Stimulated activated CD8-positive, alpha-beta memory T cell treated with anti-CD3 and anti-CD28 coated beads, Interleukin-15, amount 100 ng/mL, for 4 hours (primary cell): ENCODE measurements around the gene SLC39A10.
A peak's percentile ranks its signal among the peaks of the same experiment; 100 is the strongest.
"Not testable (repeated sequence)": the region's sequence is repeated elsewhere in the genome, so short reads cannot be mapped to it uniquely, and the experiment has no call there.

Experiments
- DNase-seq, 2 donors: peaks; one replicate each; pipeline ENCODE4 v3.0.0-alpha.2; 2020; ENCODE audit warnings: low read depth in 2 of 2

Gene SLC39A10

GRCh38 chr2:195644708-195645107 lies 12.3 kb upstream of the SLC39A10 start:
- DNase-seq, result not testable (repeated sequence)

GRCh38 chr2:195645413-195645812 lies 11.6 kb upstream of the SLC39A10 start:
- no peak for DNase-seq

- DNase-seq, result no peak
These were observed 10.6 kb upstream of the SLC39A10 start for GRCh38 chr2:195646424-195646823.

GRCh38 chr2:195647302-195647701 lies 9.7 kb upstream of the SLC39A10 start:
- no peak for DNase-seq

GRCh38 chr2:195648370-195648769 lies 8.7 kb upstream of the SLC39A10 start:
- not testable (repeated sequence) for DNase-seq

- no peak for DNase-seq
These were observed 8.2 kb upstream of the SLC39A10 start for GRCh38 chr2:195648787-195649186.

GRCh38 chr2:195649629-195650190 lies 7.3 kb upstream of the SLC39A10 start:
- DNase-seq, result no peak

- no peak for DNase-seq
These were observed 6.0 kb upstream of the SLC39A10 start for GRCh38 chr2:195651046-195651445.

GRCh38 chr2:195652911-195653310 lies 4.1 kb upstream of the SLC39A10 start:
- no peak for DNase-seq

GRCh38 chr2:195656161-195656858 lies 716 bp upstream of the SLC39A10 start:
- no peak for DNase-seq

GRCh38 chr2:195657634-195658540 lies 861 bp downstream of the SLC39A10 start:
- DNase-seq, result peak; percentile 41

- DNase-seq, result no peak
These were observed 1.5 kb downstream of the SLC39A10 start for GRCh38 chr2:195658541-195658890.

- DNase-seq, result no peak
These were observed 2.1 kb downstream of the SLC39A10 start for GRCh38 chr2:195659114-195659513.

- DNase-seq, result peak; percentile 17 to 60
These were observed 3.2 kb downstream of the SLC39A10 start for GRCh38 chr2:195659982-195660890.

- no peak for DNase-seq
These were observed 5.1 kb downstream of the SLC39A10 start for GRCh38 chr2:195662138-195662537.

- DNase-seq, result no peak
These were observed 6.0 kb downstream of the SLC39A10 start for GRCh38 chr2:195663007-195663406.

GRCh38 chr2:195664528-195664927 lies 7.5 kb downstream of the SLC39A10 start:
- DNase-seq, result no peak

- not testable (repeated sequence) for DNase-seq
These were observed 8.1 kb downstream of the SLC39A10 start for GRCh38 chr2:195665153-195665552.

GRCh38 chr2:195666113-195666712 lies 9.2 kb downstream of the SLC39A10 start:
- no peak for DNase-seq

- DNase-seq, result no peak
These were observed 10.9 kb downstream of the SLC39A10 start for GRCh38 chr2:195667974-195668373.

- no peak for DNase-seq
These were observed 13.2 kb downstream of the SLC39A10 start for GRCh38 chr2:195670191-195670590.
